Occipital lobe (tissue), 3 donors: Measurements from ENCODE around the gene UNC93B1. TPM values are rescaled to one million over a fixed set of nuclear protein-coding genes. Genes with fewer than 3 reads are reported as not detected.
"Not testable (repeated sequence)": the region's sequence is repeated elsewhere in the genome, so short reads cannot be mapped to it uniquely, and the experiment has no call there.

ENCODE experiments used
- DNase-seq: peaks from one replicate; lab custom pipeline; 2025; lab: John Stamatoyannopoulos, UW
- small RNA-seq: library from RNA; depleted of rRNA; stranded (forward); fragments of <200 nt; gene quantifications from one replicate; pipeline ENCODE3, GENCODE V24; 2014
- total RNA-seq: library from RNA; depleted of rRNA; stranded (reverse); fragments of >200 nt; gene quantifications from one replicate; pipeline ENCODE4 v1.2.3, GENCODE V29; 2014

Gene UNC93B1
- total RNA-seq, 1 donor from 2014 or later = 4.1 TPM

- DNase-seq = not testable (repeated sequence)
These were observed 60.5 kb downstream of the UNC93B1 start for GRCh38 chr11:67943406-67943805.

Small RNAs within 50 kb of the gene (small RNA-seq; reads per million reads assigned to genes)
- gene MIR6753 = not detected

Other genes starting within 250 kb of the UNC93B1 start
- 0.94 TPM for gene ALDH3B1, start 6.2 kb upstream of the UNC93B1 start, total RNA-seq
- gene NDUFS8, start 26.6 kb upstream of the UNC93B1 start, total RNA-seq = 42.3 TPM
- gene TCIRG1, start 34.9 kb upstream of the UNC93B1 start, total RNA-seq = 3.1 TPM
- gene CHKA, start 117.3 kb upstream of the UNC93B1 start, total RNA-seq = 32.8 TPM
- gene KMT5B, start 209.2 kb upstream of the UNC93B1 start, total RNA-seq = 139 TPM